ENCODE results near the gene C1orf35.

The C1orf35 gene

GRCh38 chr1:228091084-228091483 lies 12.0 kb downstream of the C1orf35 start:
- no peak overlapping the region for H3K4me3 ChIP-seq (ENCODE audit: low read depth, low read length)
- no peak for DNase-seq (ENCODE audit: low read depth)
- TF ChIP-seq MAX (IDR thresholded peaks at IDR 0.05; ENCODE audit: low read depth, low read length) (no peak), MYC (IDR thresholded peaks at IDR 0.05; ENCODE audit: low read depth, low read length) (no peak), CTCF (IDR thresholded peaks at IDR 0.05; ENCODE audit: low read depth, low read length) (no peak), POLR2A (IDR thresholded peaks at IDR 0.05; ENCODE audit: extremely low read depth, insufficient read length) (no peak)

GRCh38 chr1:228090613-228091081 lies 12.5 kb downstream of the C1orf35 start:
- H3K4me3 ChIP-seq (ENCODE audit: low read depth, low read length) = no peak overlapping the region
- TF ChIP-seq MAX (IDR thresholded peaks at IDR 0.05; ENCODE audit: low read depth, low read length) (no peak), POLR2A (IDR thresholded peaks at IDR 0.05; ENCODE audit: extremely low read depth, insufficient read length) (no peak), CTCF (IDR thresholded peaks at IDR 0.05; ENCODE audit: low read depth, low read length) (no peak), MYC (IDR thresholded peaks at IDR 0.05; ENCODE audit: low read depth, low read length) (no peak)

GRCh38 chr1:228089519-228090380 lies 13.4 kb downstream of the C1orf35 start:
- H3K4me3 ChIP-seq (ENCODE audit: low read depth, low read length) = peak overlapping the region; percentile 13
- TF ChIP-seq MYC (IDR thresholded peaks at IDR 0.05; ENCODE audit: low read depth, low read length) (no peak; the same call in 1 of the 2 replicates), POLR2A (IDR thresholded peaks at IDR 0.05; ENCODE audit: extremely low read depth, insufficient read length) (no peak), CTCF (IDR thresholded peaks at IDR 0.05; ENCODE audit: low read depth, low read length) (no peak), MAX (IDR thresholded peaks at IDR 0.05; ENCODE audit: low read depth, low read length) (no peak)
- DNase-seq (ENCODE audit: low read depth) = peak; percentile 81

More at GRCh38 chr1:228090613-228091081, 12.5 kb downstream of the C1orf35 start:
- DNase-seq (ENCODE audit: low read depth) = no peak

- DNase-seq (ENCODE audit: low read depth) = peak; percentile 81
- TF ChIP-seq POLR2A (IDR thresholded peaks at IDR 0.05; ENCODE audit: extremely low read depth, insufficient read length) = no peak
- no peak for TF ChIP-seq MYC (IDR thresholded peaks at IDR 0.05; ENCODE audit: low read depth, low read length)
- TF ChIP-seq MAX (IDR thresholded peaks at IDR 0.05; ENCODE audit: low read depth, low read length) = no peak
- no peak for TF ChIP-seq CTCF (IDR thresholded peaks at IDR 0.05; ENCODE audit: low read depth, low read length)
- peak overlapping the region; percentile 29 for H3K4me3 ChIP-seq (ENCODE audit: low read depth, low read length)
Observed at GRCh38 chr1:228088586-228089498, 14.3 kb downstream of the C1orf35 start.

GRCh38 chr1:228087771-228088251 lies 15.3 kb downstream of the C1orf35 start:
- DNase-seq (ENCODE audit: low read depth) = peak; percentile 86
- H3K4me3 ChIP-seq (ENCODE audit: low read depth, low read length) = peak overlapping the region; percentile 29
- no peak for TF ChIP-seq MYC (IDR thresholded peaks at IDR 0.05; ENCODE audit: low read depth, low read length)
- no peak for TF ChIP-seq CTCF (IDR thresholded peaks at IDR 0.05; ENCODE audit: low read depth, low read length)
- TF ChIP-seq POLR2A (IDR thresholded peaks at IDR 0.05; ENCODE audit: extremely low read depth, insufficient read length) = no peak
- TF ChIP-seq MAX (IDR thresholded peaks at IDR 0.05; ENCODE audit: low read depth, low read length) = no peak

Data from NB4 (cell line).